T1000 (cell line): Measurements from ENCODE around the gene FBXW4.
"Not testable (repeated sequence)": the region's sequence is repeated elsewhere in the genome, so short reads cannot be mapped to it uniquely, and the experiment has no call there.

Experiments
- DNase-seq: peaks from one replicate; lab custom pipeline; 2025; ENCODE audit warnings: mixed read lengths; lab: John Stamatoyannopoulos, UW

The FBXW4 gene

DNA sequence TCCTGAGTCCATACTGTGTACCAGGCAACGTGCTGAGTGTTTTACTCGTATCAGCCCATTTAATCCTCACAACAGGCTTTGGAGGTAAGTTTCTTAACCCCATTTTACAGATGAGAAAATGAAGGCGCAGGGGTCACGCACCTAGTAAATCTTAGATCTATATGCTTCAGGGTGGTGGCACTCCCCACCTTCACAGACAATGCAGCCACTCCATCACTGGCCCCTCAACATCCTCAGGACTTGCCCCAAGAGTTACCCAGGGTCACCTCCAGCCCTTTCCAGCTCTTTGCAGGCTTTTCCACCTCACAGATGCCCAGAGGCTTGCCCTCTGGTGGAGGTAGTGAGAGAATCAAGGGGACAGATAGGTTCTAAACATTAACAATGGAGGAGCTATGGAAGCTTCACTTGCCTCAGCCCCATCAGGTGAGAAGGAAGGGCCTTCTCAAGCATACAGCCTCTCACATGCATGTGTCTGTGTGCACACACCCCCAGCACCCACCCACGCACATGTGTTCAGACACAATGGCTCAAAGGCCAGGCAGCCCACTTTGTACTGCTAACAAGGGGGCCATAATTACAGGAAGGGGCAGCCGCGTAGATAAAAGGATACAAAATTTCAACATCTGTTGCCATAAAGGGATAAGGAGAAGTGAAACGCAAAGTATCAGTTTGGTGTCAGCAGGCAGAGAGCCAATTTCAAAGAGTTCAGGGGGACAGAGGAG lies 77.7 kb downstream of the FBXW4 start:
- DNase-seq, result no peak

GRCh38 chr10:101616415-101617101 lies 78.4 kb downstream of the FBXW4 start:
- DNase-seq, result no peak

DNA sequence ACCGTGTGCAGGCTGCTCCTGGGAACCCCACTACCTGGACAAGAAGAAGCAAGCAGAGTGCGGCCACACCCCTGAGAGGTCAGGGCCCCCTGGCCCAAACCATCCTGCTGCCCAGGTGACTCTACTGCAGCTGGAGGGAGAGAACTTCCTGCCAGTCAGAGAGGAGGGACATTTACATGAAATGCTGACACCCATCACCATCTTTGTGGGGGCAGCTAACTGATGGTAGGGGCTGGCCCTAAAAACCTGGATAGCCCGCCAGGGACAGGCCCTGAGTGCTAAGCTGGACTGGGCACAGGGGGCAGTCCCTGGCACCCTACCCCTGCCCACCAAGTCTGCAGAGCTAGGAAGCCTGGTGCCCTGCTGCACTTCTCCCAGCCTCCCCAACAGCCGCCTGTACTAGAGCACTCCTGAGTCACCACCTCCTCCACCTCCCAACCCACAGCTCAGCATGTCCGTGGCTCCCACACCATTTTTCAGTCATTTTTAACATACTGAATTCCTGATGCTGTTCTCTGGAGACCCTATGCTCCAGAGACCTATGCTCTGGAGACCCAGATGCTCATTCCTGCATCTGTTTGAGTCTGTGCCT lies 79.3 kb downstream of the FBXW4 start:
- no peak for DNase-seq

DNA sequence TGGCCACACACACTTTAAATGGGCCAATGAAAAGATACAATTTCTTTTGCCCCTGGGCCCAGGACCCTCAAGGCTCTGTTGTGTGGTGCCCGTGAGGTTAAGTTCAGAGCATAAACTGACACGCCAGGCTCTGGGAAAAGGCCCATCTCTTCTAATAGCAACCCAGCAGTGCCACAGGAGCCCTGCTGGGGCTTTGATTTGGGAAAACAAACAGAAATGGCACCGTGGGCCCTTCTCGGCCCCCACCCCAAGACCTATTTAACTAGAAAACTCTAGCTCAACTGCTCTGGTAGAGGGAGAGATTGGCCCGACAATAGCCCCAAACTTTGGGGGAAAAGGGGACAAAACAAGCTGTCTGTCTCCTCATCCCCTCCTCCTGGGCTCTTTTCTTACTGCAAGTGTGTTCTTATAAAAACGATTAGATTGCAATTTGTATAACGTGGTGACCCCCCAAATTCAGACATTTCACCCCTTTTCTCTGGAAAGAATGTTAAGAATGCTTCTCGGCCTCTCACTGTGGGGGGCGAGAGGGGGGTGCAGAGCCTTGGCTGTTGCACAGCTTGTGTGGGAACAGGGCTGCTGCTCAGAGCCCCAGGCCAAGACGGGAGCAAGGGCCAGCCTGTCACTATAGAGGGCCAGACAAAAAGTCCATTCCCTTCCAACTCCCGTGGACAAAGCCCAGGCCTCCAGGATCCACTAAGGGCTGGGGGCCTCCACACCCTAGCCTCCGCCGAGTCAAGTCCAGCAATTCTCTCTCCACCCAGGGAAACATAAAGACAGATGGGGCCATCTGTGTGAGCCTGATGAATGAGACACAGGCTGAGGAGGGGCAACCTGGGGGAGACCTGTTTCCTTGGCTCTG lies 80.1 kb downstream of the FBXW4 start:
- no peak for DNase-seq

DNA sequence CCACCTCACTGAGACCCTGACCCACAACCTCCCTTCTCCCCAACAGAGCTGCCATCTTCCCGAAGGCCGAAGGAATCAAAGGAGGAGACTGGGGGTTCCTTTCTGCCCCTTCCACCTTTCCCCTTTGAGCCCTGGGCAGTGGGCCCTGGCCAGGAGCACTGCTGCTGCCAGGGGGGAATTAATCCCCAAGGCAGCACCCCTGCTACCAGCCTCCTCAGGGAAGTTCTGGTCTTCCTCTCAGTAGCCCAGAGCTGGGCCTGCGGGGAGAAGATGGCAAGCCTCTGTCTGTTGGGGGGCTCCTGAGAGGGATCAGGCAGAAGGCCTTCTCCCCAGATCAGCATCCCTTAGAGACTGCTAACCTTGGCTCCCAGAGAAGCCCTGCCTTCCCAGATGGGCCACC lies 81.3 kb downstream of the FBXW4 start:
- no peak for DNase-seq

GRCh38 chr10:101612872-101613271 lies 82.1 kb downstream of the FBXW4 start:
- DNase-seq, result no peak

GRCh38 chr10:101612086-101612485 lies 82.9 kb downstream of the FBXW4 start:
- no peak for DNase-seq

GRCh38 chr10:101611096-101611905 lies 83.7 kb downstream of the FBXW4 start:
- no peak for DNase-seq

DNA sequence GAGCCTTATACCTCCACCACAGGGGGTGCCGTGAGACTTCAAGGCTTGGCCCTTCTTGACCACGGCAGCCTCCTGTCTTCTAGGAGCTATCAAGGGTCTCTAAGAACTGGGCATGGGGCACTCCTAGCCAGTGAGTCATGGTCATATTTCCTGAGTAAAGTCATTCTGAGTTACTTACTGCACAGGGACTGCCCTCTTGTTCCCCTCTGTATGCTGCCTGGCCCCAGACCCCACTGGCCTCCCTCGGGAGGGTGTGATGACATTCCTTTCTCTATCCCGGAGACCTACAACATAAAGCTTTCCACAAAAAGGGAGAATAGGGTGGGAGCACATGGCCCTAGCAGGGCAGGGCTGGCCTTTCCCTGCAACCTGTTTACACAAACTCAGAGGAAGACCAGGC lies 85.5 kb downstream of the FBXW4 start:
- no peak for DNase-seq

DNA sequence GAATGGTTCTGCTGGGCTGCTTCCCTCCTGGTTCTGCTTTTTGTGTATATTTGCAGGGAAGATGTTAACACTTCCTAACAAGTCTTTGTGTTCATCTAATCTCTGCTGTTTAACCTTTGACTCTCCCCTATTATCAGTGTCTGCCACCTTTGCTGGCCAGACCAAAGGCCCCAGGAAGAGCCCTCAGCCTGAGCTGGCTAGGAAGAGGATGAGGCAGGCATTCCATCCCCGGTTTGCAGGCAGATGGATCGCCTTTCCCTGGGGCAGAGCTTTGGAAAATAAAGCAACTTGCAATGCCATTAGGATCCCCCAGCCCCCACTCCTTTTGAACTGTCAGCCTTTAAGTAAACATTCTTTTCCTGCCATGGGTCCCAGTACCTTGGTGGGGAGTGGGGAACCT lies 87.8 kb downstream of the FBXW4 start:
- no peak for DNase-seq

DNA sequence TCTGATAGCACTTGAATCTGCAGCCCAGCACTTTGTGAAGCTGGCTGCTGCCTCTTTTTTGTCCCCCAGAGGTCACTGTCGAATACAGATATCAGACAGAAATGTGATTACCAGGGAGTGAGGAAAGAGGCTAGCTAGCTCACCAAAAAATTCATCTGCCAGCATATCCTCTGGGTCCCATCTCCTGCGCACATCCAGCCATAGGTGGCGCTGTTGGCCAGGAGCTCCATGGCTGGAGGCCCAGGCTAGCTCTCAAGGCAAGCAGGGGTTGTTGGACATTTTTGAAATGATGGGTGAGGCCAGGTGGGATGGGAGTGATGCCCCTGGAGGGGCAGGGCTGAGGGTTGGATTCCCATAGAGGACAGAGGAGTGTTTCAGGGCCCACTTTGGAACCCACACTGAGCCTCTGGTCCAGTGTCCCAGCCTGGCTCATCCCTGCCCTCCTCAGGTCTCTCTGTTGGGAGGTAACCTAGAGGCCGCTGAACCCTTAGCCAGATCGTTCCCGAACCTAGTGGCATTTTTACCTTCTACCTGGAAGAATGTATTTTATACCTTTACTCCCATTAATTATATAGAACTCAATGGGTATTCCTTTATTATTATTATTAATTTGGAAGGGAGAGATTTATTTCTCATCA lies 92.1 kb downstream of the FBXW4 start:
- DNase-seq, result peak; percentile 12

GRCh38 chr10:101601541-101601940 lies 93.4 kb downstream of the FBXW4 start:
- no peak for DNase-seq

DNA sequence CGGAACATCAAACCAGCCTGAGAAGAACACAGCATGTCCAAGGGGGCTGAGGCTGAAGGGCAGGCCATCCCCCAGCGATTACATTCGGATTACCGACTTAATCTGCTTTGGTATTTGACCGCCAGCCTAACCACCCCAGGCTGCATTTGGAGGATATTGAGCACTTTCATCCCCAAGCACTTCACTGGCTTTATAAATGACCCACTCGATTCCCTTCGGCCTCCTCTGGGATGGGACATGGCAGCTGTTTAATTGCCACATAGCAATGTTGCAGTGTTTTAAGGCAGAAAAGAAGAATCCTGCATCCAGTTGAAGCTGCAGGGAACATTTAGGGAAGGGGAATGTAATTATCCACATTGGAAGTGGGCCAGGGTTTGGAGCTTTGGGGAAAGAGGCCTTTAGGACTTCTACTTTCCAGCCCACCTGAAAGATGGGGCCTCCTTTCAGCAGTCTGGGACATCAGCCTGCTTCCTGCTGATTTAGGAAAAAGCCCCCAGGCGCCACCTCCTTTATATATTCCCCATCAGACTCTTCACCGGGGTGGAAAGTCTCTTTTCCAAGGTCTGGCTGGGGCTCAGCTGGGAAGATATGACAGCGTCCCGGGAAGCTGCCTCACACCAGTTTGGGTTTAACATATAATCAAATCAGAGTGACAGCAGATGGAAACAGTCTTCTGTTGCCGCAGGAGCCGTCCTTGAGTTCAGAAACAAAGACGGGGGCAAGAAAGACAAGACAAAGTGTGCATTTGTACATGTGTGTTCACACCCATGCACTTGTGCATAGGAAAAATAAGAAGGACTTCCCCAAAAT lies 97.7 kb downstream of the FBXW4 start:
- DNase-seq, result no peak

DNA sequence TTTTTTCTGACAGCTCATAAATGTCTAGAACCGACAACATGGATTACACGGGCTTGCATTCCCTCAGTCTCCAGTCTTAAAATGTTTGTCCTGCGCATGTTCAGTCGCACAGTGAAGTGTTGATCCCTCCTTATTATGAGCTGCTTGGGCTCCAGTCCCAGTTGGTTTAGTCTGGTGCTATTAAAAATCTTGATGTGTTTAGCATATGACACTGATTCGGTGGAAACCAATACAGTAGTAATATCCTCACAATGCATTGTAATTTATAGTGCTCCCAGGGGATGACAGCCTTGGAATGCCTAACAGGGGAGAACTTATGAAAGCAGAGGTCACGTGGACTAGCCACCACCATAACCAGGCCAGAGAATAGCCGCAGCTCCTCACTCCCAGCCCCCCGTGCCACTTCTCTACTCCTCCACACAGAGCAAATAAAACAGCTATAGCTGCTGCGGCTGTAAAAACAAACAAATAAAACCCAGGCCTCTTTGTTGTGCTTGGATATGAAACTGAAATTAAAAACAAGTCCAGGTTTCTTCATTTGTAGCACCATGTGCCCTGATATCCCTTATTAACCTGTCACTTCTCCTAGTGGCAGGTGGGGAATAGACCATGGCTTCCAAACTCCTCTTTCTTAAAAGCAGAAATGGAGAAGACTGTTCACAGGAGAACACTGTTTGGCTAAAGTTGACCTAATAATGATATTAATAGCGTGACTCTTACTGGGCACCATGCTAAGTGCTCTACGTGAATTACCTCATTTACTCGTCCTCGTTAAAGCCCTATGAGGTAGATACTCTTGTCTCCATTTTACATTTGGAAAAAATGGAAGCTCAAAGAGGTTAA lies 99.2 kb downstream of the FBXW4 start:
- DNase-seq, result no peak

GRCh38 chr10:101593331-101593730 lies 101.6 kb downstream of the FBXW4 start:
- DNase-seq, result not testable (repeated sequence)

DNA sequence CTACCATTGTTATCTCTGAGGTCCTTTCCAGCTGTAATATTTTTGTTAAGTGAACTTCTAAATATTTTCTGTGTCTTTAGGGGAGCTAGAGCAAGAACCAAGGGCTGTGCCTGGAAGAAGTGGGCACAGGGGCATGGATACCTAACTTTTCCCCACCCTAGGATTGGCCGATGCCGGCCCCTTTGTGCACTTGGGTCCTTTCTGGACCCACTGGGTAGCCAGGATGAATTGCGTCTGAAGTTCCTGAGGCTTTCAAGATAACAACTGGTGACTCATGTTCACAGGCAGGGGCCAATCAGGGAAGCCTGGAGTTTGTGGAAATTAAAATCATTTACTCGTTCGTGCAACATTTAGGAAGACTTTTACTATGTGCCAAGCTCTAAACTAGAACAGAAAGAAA lies 106.1 kb downstream of the FBXW4 start:
- DNase-seq, result peak; percentile 24

DNA sequence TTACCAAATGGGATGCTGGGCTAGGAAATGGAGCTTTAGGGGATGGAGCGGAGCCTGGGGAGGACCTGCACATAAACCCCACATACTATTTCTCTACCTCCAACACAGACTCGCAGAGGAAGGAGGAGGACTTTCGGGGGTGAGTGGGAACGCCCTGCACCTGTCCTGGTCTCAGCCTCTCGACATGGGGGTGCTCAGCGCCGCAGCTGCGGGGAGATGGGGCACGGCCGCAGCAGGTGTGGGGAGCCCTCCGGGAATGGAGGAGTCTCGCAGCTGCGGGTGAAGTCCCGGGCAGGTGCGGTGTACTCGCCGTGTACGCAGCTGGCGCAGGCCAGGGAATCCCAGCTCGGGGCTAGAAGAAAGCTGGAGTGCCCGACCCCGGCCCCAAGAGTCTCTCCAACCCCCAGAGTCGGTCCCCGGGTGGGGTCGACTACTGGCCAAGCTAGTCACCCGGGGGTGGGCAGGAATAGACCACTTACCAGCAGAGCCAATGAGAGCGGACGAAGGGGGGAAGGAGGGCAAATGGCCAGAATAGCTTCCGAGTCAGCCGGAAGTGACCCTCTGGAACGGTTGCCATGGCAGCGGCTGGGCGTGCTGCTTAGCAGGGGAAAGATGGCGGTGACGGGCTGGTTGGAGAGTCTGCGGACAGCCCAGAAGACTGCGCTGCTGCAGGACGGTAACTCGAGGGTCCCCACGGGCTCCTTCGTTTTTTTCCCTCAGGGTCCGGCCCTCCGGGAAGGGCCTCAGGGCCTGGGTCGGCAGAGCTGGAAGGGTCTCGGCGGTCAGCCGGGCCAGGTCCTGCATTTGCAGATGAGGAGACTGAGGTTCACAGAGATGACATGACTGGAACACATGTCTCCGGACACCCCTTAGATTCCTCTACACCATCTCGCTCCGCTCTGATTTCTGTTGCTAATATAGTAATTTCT lies 107.0 kb downstream of the FBXW4 start, which contains the start of the genes DPCD and POLL:
TSS of gene DPCD (plus strand) at position 597 of the 929 bp plus-strand sequence. CDS start at position 613, 16 bp downstream.
TSS of gene POLL (minus strand) at position 533 of the 929 bp plus-strand sequence. CDS start 897 bp downstream, outside the sequence.
- peak; percentile 79 for DNase-seq

- no peak for DNase-seq
These were observed 109.1 kb downstream of the FBXW4 start for GRCh38 chr10:101585841-101586240.
